Left lobe of liver (tissue), 1 donor: Measurements from ENCODE around the gene IL15RA. TPM values are rescaled to one million over a fixed set of nuclear protein-coding genes. Genes with fewer than 3 reads are reported as not detected.

ENCODE experiments used
- total RNA-seq: library from RNA; stranded (reverse); gene quantifications from one replicate; pipeline ENCODE4 v1.2.1, GENCODE V29; 2021
- donor health status: DM: no; HTN: yes; CAD: no.

IL15RA gene
- total RNA-seq, 1 donor from 2014 or later = 8.4 TPM

Other genes starting within 250 kb of the IL15RA start
- 113 TPM for gene GDI2, start 164.1 kb downstream of the IL15RA start, total RNA-seq
- 6.6 TPM for gene ANKRD16, start 87.7 kb downstream of the IL15RA start, total RNA-seq
- 41.7 TPM for gene FBH1, start 87.3 kb downstream of the IL15RA start, total RNA-seq
- gene IL2RA, start 84.8 kb upstream of the IL15RA start, total RNA-seq = 1.3 TPM
- gene RBM17, start 111.5 kb upstream of the IL15RA start, total RNA-seq = 24.3 TPM
- gene PFKFB3, start 225.4 kb upstream of the IL15RA start, total RNA-seq = 39.2 TPM